GM23248 (cell line): ENCODE measurements around the gene PARP16.

Experiments
- EZH2 ChIP-seq: fragments of 200-600 bp; sonication (generic); IDR thresholded peaks from 2 replicates; pipeline ENCODE4 v1.6.1; 2018; ENCODE audit warnings: antibody characterized with exemption, mild to moderate bottlenecking; ENCODE audit not compliant: insufficient read depth, poor library complexity, severe bottlenecking
- EZH2phosphoT487 ChIP-seq: fragments of 200-600 bp; sonication (generic); IDR thresholded peaks from 2 replicates; pipeline ENCODE4 v1.6.1; 2018; ENCODE audit warnings: antibody characterized with exemption, moderate library complexity, mild to moderate bottlenecking, low read depth; ENCODE audit not compliant: insufficient read depth

DNA sequence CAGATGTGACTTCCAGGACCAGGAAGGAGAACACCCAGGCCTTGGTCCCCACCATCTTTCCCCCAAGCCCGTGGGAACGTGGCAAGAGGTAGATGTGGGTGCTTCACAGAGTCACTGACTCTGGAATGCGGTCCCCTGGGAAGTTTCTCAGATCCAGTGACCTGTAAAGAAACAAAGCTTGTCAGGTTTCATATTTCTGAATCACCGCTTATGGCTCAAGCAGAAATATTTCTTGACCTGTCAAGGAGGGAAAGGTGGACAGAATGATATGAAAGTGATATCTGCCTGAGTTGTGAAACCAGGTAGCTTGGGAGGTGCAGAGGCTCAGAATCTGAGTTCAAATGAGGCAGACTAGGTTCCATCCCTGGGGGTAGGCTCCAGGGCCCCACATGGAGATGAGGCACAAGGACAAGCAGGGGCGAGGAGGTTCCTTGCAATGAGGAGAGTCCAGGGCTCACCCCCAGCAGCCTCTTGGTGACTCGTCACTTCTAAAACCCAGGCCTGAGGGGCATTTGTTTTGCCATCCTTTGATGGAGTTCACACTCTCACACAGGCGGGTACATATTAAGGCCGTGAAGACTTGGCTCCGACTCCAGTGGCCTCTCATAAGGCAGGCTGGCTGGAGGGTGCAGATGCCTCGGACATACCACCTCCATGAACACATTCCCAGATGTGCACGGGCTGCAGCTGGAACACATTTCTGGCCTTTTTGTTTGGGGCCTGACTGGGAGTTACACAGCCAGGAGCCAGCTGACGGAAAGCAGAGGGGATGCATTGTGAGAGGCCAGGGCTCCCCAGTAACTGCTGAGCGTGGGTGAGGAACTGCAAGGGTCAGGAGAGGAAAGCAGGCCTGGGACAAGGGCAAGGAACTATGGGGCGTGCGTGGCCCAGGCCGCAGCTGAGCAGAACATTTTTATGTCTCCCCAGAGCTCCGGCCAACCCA is 76.7 kb downstream of the PARP16 start:
- TF ChIP-seq EZH2 (no peak), EZH2phosphoT487 (no peak)
